M059J (cell line): ENCODE measurements around the gene SLC8A1. TPM values are rescaled to one million over a fixed set of nuclear protein-coding genes. Genes with fewer than 3 reads are reported as not detected.

Experiments
- DNase-seq: peaks from one replicate; pipeline ENCODE4 v3.0.0-alpha.2; 2012; ENCODE audit warnings: low read depth
- total RNA-seq: library from RNA; depleted of rRNA; stranded (reverse); fragments of >200 nt; shearing (Covaris generic); gene quantifications from 2 replicates; pipeline ENCODE4 v1.2.3, GENCODE V29; 2014

The SLC8A1 gene
- total RNA-seq, 1 experiment from 2014 or later: 1.9 TPM

- no peak for DNase-seq
These were observed 98.7 kb downstream of the SLC8A1 start for GRCh38 chr2:40353231-40353630.

GRCh38 chr2:40352703-40353099, 99.2 kb downstream of the SLC8A1 start:
- DNase-seq: no peak

GRCh38 chr2:40352041-40352702, 99.7 kb downstream of the SLC8A1 start:
- no peak for DNase-seq

GRCh38 chr2:40348665-40349064, 103.2 kb downstream of the SLC8A1 start:
- DNase-seq: peak; percentile 74

GRCh38 chr2:40348038-40348437, 103.9 kb downstream of the SLC8A1 start:
- DNase-seq: no peak

GRCh38 chr2:40346535-40347354, 105.1 kb downstream of the SLC8A1 start:
- no peak for DNase-seq

GRCh38 chr2:40344364-40344763, 107.5 kb downstream of the SLC8A1 start:
- no peak for DNase-seq

- peak; percentile 69 for DNase-seq
These were observed 108.0 kb downstream of the SLC8A1 start for GRCh38 chr2:40343902-40344301.

- peak; percentile 32 for DNase-seq
These were observed 110.7 kb downstream of the SLC8A1 start for GRCh38 chr2:40341198-40341597.

- DNase-seq: no peak
These were observed 112.9 kb downstream of the SLC8A1 start for GRCh38 chr2:40339026-40339425.

- DNase-seq: peak; percentile 80
These were observed 119.6 kb downstream of the SLC8A1 start for GRCh38 chr2:40332191-40332826.

GRCh38 chr2:40330096-40330495, 121.8 kb downstream of the SLC8A1 start:
- DNase-seq: no peak

GRCh38 chr2:40329739-40330030, 122.2 kb downstream of the SLC8A1 start:
- no peak for DNase-seq

- DNase-seq: peak; percentile 18
These were observed 126.8 kb downstream of the SLC8A1 start for GRCh38 chr2:40325116-40325515.

GRCh38 chr2:40324656-40325055, 127.2 kb downstream of the SLC8A1 start:
- DNase-seq: no peak

- DNase-seq: no peak
These were observed 130.1 kb downstream of the SLC8A1 start for GRCh38 chr2:40321822-40322221.

GRCh38 chr2:40321016-40321623, 130.8 kb downstream of the SLC8A1 start:
- DNase-seq: no peak

- no peak for DNase-seq
These were observed 133.0 kb downstream of the SLC8A1 start for GRCh38 chr2:40318921-40319320.

GRCh38 chr2:40317761-40318160, 134.1 kb downstream of the SLC8A1 start:
- DNase-seq: no peak

- no peak for DNase-seq
These were observed 134.8 kb downstream of the SLC8A1 start for GRCh38 chr2:40317046-40317445.

GRCh38 chr2:40316620-40317019, 135.3 kb downstream of the SLC8A1 start:
- DNase-seq: no peak

GRCh38 chr2:40315683-40316082, 136.2 kb downstream of the SLC8A1 start:
- peak; percentile 62 for DNase-seq

GRCh38 chr2:40311026-40311425, 140.9 kb downstream of the SLC8A1 start:
- DNase-seq: no peak
